Raji (cell line): ENCODE results near the gene IGFBP6.

Source experiments
- POLR2A ChIP-seq: IDR thresholded peaks from 2 replicates; pipeline ENCODE4 v1.6.1; 2011; ENCODE audit warnings: low read depth, low read length, control low read depth; ENCODE audit not compliant: insufficient read depth

The IGFBP6 gene

GRCh38 chr12:53145383-53146260 lies 48.2 kb downstream of the IGFBP6 start:
- TF ChIP-seq POLR2A, result no peak

GRCh38 chr12:53147181-53147580 lies 49.7 kb downstream of the IGFBP6 start:
- TF ChIP-seq POLR2A, result no peak

DNA sequence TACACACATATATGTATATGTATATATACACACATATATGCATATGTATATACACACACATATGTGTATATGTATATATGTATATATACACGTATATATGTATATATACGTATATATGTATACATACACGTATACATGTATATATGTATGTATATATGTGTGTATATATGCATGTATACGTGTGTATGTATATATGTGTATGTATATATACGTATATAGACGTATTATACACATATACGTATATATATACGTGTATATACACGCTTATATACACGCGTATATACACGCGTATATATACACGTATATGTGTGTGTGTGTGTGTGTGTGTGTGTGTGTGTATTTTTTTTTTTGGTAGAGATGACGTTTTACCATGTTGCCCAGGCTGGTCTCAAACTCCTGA lies 50.2 kb downstream of the IGFBP6 start:
- no peak for TF ChIP-seq POLR2A

GRCh38 chr12:53151039-53151438 lies 53.6 kb downstream of the IGFBP6 start:
- TF ChIP-seq POLR2A, result no peak
